ENCODE data around the gene SDK2. TPM values are rescaled to one million over a fixed set of nuclear protein-coding genes. Genes with fewer than 3 reads are reported as not detected.

Gene SDK2
- total and polyA plus RNA-seq, 2 of the 4 experiments (the other 2 are of a cell fraction): under 0.01 to 0.03 TPM

- TF ChIP-seq, protein P1, sequence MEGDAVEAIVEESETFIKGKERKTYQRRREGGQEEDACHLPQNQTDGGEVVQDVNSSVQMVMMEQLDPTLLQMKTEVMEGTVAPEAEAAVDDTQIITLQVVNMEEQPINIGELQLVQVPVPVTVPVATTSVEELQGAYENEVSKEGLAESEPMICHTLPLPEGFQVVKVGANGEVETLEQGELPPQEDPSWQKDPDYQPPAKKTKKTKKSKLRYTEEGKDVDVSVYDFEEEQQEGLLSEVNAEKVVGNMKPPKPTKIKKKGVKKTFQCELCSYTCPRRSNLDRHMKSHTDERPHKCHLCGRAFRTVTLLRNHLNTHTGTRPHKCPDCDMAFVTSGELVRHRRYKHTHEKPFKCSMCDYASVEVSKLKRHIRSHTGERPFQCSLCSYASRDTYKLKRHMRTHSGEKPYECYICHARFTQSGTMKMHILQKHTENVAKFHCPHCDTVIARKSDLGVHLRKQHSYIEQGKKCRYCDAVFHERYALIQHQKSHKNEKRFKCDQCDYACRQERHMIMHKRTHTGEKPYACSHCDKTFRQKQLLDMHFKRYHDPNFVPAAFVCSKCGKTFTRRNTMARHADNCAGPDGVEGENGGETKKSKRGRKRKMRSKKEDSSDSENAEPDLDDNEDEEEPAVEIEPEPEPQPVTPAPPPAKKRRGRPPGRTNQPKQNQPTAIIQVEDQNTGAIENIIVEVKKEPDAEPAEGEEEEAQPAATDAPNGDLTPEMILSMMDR (conservative IDR thresholded peaks at IDR 0.05; ENCODE audit: low read depth, low read length): no peak
- TF ChIP-seq FOS (IDR thresholded peaks at IDR 0.05; ENCODE audit: low read depth, low read length) (no peak), USF2 (IDR thresholded peaks at IDR 0.05; ENCODE audit: low read depth, low read length) (no peak)
Measured at GRCh38 chr17:73427198-73427597, 217.0 kb downstream of the SDK2 start (continued).

GRCh38 chr17:73424571-73424970 lies 219.7 kb downstream of the SDK2 start:
- Histone ChIP-seq H2BK15ac (ENCODE audit: low read depth, low read length) (no peak overlapping the region), H4K5ac (ENCODE audit: low read depth, low read length) (no peak overlapping the region), H3K36me3 (ENCODE audit: control insufficient read depth, insufficient read depth, low read length) (no peaks in the 10 kb centered on the region)
- TF ChIP-seq USF2 (IDR thresholded peaks at IDR 0.05; ENCODE audit: low read depth, low read length) (no peak), MXI1 (IDR thresholded peaks at IDR 0.05; ENCODE audit: borderline replicate concordance, low read depth, low read length) (no peak), MAFK (IDR thresholded peaks at IDR 0.05; ENCODE audit: low read depth, low read length) (no peak), RCOR1 (IDR thresholded peaks at IDR 0.05; ENCODE audit: insufficient replicate concordance, low read length) (no peak), NFE2L2 (IDR thresholded peaks at IDR 0.05; ENCODE audit: low read depth, low read length) (no peak), FOS (IDR thresholded peaks at IDR 0.05; ENCODE audit: low read depth, low read length) (no peak), RAD21 (IDR thresholded peaks at IDR 0.05; ENCODE audit: low read length) (no peak), POLR2A (IDR thresholded peaks at IDR 0.05; ENCODE audit: low read depth, low read length) (no peak)
- TF ChIP-seq, protein P1 (conservative IDR thresholded peaks at IDR 0.05; ENCODE audit: low read depth, low read length): no peak

More at GRCh38 chr17:73424571-73424970, 219.7 kb downstream of the SDK2 start:
- Histone ChIP-seq H2BK5ac (ENCODE audit: low read depth, low read length, poor library complexity, severe bottlenecking) (no peak overlapping the region), H3K18ac (ENCODE audit: low read depth, low read length) (no peak overlapping the region), H3K27me3 (ENCODE audit: control insufficient read depth, insufficient read depth, low read length) (no peaks in the 10 kb centered on the region; the same call in 1 of the 2 replicates), H3K9me1 (ENCODE audit: insufficient read depth, low read length) (no peaks in the 10 kb centered on the region), H3K4me3 (ENCODE audit: insufficient read depth, low read depth, low read length) (no peak overlapping the region), H3K79me1 (ENCODE audit: low read depth in 1 of 2, low read length in 2 of 2) (no peaks in the 10 kb centered on the region), H2AK9ac (replicated peaks; ENCODE audit: low read depth, low read length, poor library complexity) (no peak overlapping the region), H3K9ac (ENCODE audit: low read depth, low read length) (no peak overlapping the region), H3K9me3 (ENCODE audit: control insufficient read depth, insufficient read depth, low read length) (no peaks in the 10 kb centered on the region), H2BK20ac (ENCODE audit: low read depth, low read length) (no peak overlapping the region), H3K4ac (ENCODE audit: low read depth, low read length) (no peak overlapping the region), H4K8ac (ENCODE audit: low read depth in 2 of 2, low read length in 2 of 2) (no peak overlapping the region), H3K4me2 (ENCODE audit: low read depth, low read length) (no peak overlapping the region), H4K91ac (ENCODE audit: insufficient read depth, low read depth, low read length) (no peak overlapping the region), H3K14ac (replicated peaks; ENCODE audit: low read depth, low read length) (no peak overlapping the region), H2AK5ac (ENCODE audit: low read depth, low read length) (no peak overlapping the region), H3K56ac (ENCODE audit: extremely low read depth, insufficient read depth, low read length) (no peak overlapping the region), H3K23ac (ENCODE audit: low read depth, low read length) (no peak overlapping the region), H2BK120ac (ENCODE audit: low read depth, low read length) (no peak overlapping the region), H2AFZ (replicated peaks; ENCODE audit: low read length, poor library complexity) (no peak overlapping the region), H4K20me1 (ENCODE audit: insufficient read depth, low read length) (no peaks in the 10 kb centered on the region), H3K4me1 (ENCODE audit: control insufficient read depth, insufficient read depth, low read length) (no peaks in the 10 kb centered on the region), H3K27ac (ENCODE audit: insufficient read depth, low read length) (no peak overlapping the region)
- dilution Hi-C loops (cut with HindIII; ENCODE audit: low sequenced_read_pairs, unreplicated experiment): no loop called here
- ChIA-PET POLR2A (ENCODE audit: unreplicated experiment) (no interaction called here), CTCF (no interaction called here)
- intact Hi-C loops (cut with micrococcal nuclease): no loop called here
- BruUV-seq (replicated peaks): no TSS peak
- WGBS, 2 experiments (ENCODE audit: extremely low coverage in 2 of 2, insufficient read length in 1 of 2): 100% methylated on average over 1 of the region's 6 CpGs; no CpG with 5 or more reads in 1 of the 2 experiments
- no peak for DNase-seq
- ATAC-seq (ENCODE audit: low read depth): no peak
- in situ Hi-C loops (cut with MboI; ENCODE audit: low sequenced_read_pairs): no loop called here
